HG03045 (cell line): ENCODE results near the gene IDE.
"Not testable (repeated sequence)": the region's sequence is repeated elsewhere in the genome, so short reads cannot be mapped to it uniquely, and the experiment has no call there.

Experiments
- ATAC-seq: cut with Tn5 transposase; IDR thresholded peaks from one replicate; pipeline ENCODE4 v1.9.1; 2021; ENCODE audit warnings: mild to moderate bottlenecking, moderate library complexity; ENCODE audit not compliant: unreplicated experiment

IDE gene

GRCh38 chr10:92420546-92421275, 153.2 kb downstream of the IDE start:
- ATAC-seq = no peak

GRCh38 chr10:92419740-92420545, 153.9 kb downstream of the IDE start:
- ATAC-seq = no peak

- no peak for ATAC-seq
Measured at GRCh38 chr10:92418891-92419290, 155.0 kb downstream of the IDE start.

- no peak for ATAC-seq
Measured at GRCh38 chr10:92418221-92418620, 155.7 kb downstream of the IDE start.

GRCh38 chr10:92413519-92413918, 160.4 kb downstream of the IDE start:
- no peak for ATAC-seq

GRCh38 chr10:92413011-92413410, 160.9 kb downstream of the IDE start:
- no peak for ATAC-seq

- no peak for ATAC-seq
Measured at GRCh38 chr10:92411406-92411805, 162.5 kb downstream of the IDE start.

- no peak for ATAC-seq
Measured at GRCh38 chr10:92410501-92410900, 163.4 kb downstream of the IDE start.

GRCh38 chr10:92408017-92408361, 165.9 kb downstream of the IDE start:
- ATAC-seq = no peak

- no peak for ATAC-seq
Measured at GRCh38 chr10:92407305-92408016, 166.4 kb downstream of the IDE start.

GRCh38 chr10:92405419-92405924, 168.4 kb downstream of the IDE start:
- no peak for ATAC-seq

- no peak for ATAC-seq
Measured at GRCh38 chr10:92404612-92405418, 169.1 kb downstream of the IDE start.

GRCh38 chr10:92402234-92402633, 171.7 kb downstream of the IDE start:
- not testable (repeated sequence) for ATAC-seq
